Panc1 (cell line): ENCODE measurements around the gene F3. TPM values are rescaled to one million over a fixed set of nuclear protein-coding genes. Genes with fewer than 3 reads are reported as not detected.

Source experiments
- ATAC-seq: fragments of 200-7000 bp; cut with Tn5 transposase; 2 replicates; pipeline ENCODE4 v1.9.1; 2020; ENCODE audit warnings: mild to moderate bottlenecking, moderate library complexity
- BruUV-seq: library from RNA; stranded (reverse); fragments of 400-500 nt; replicated peaks from 2 replicates; lab custom pipeline; 2021; lab: Mats Ljungman, UMichigan
- CTCF ChIA-PET: fragments of 300-600 bp; sonication (Branson Sonifier 250); formaldehyde crosslinking; loops from one replicate; lab custom pipeline; 2022; ENCODE audit warnings: antibody characterized with exemption; lab: Charles Lee
- POLR2A ChIA-PET: fragments of 300-600 bp; sonication (Branson Sonifier 250); formaldehyde crosslinking; loops from one replicate; lab custom pipeline; 2022; ENCODE audit warnings: antibody characterized with exemption; lab: Charles Lee
- DNase-seq: peaks from one replicate; pipeline ENCODE4 v3.0.0-alpha.2; 2010; ENCODE audit warnings: low read depth, low spot score
- H3K27ac ChIP-seq: 2 replicates; pipeline ENCODE4 v1.5.1; 2011; ENCODE audit warnings: mild to moderate bottlenecking, low read length, inconsistent platforms
- H3K27me3 ChIP-seq: fragments of 200-500 bp; sonication (Bioruptor generic); 2 replicates; pipeline ENCODE4 v1.6.0; 2014; ENCODE audit warnings: low read length, inconsistent platforms; ENCODE audit not compliant: control insufficient read depth, insufficient read depth
- H3K36me3 ChIP-seq: fragments of 200-500 bp; sonication (Bioruptor generic); 2 replicates; pipeline ENCODE4 v1.5.1; 2014; ENCODE audit warnings: inconsistent platforms, mild to moderate bottlenecking, low read length, moderate library complexity; ENCODE audit not compliant: control insufficient read depth, insufficient read depth
- H3K4me1 ChIP-seq: 2 replicates; pipeline ENCODE4 v1.5.1; 2011; ENCODE audit warnings: inconsistent platforms, mild to moderate bottlenecking, low read length, moderate library complexity; ENCODE audit not compliant: control insufficient read depth, insufficient read depth
- H3K4me3 ChIP-seq, 2 experiments: 2 replicates each; pipeline ENCODE4 v1.5.1; 2011 to 2012; ENCODE audit warnings: low read depth in 2 of 2, low read length in 2 of 2, mild to moderate bottlenecking in 2 of 2, inconsistent platforms in 1 of 2, moderate library complexity in 1 of 2
- H3K9me3 ChIP-seq: fragments of 200-500 bp; sonication (Bioruptor generic); 2 replicates; pipeline ENCODE4 v1.5.1; 2014; ENCODE audit warnings: low read depth, mild to moderate bottlenecking, inconsistent platforms, low read length, moderate library complexity; ENCODE audit not compliant: control insufficient read depth, insufficient read depth
- POLR2AphosphoS5 ChIP-seq: IDR thresholded peaks from 2 replicates; pipeline ENCODE4 v1.6.1; 2012; ENCODE audit warnings: mild to moderate bottlenecking, low read depth, low read length, moderate library complexity
- SIN3A ChIP-seq: IDR thresholded peaks from 2 replicates; pipeline ENCODE4 v1.6.1; 2012; ENCODE audit warnings: low read depth, mild to moderate bottlenecking, low read length, moderate library complexity, borderline replicate concordance; ENCODE audit not compliant: insufficient read depth
- TCF7L2 ChIP-seq: IDR thresholded peaks from 2 replicates; pipeline ENCODE4 v1.6.1; 2011; ENCODE audit warnings: mild to moderate bottlenecking, low read depth, low read length, inconsistent platforms
- in situ Hi-C: cut with HindIII; loops from 2 replicates; pipeline ENCODE4 v1.10.0; 2016; ENCODE audit warnings: low sequenced_read_pairs, low pct_unique_long_range_greater_than_20kb
- intact Hi-C: fragments of 100-400 bp; cut with micrococcal nuclease; formaldehyde crosslinking; loops from one replicate; pipeline ENCODE4 v1.10.0; 2022; ENCODE audit not compliant: unreplicated experiment
- total RNA-seq: library from RNA; stranded (reverse); gene quantifications from one replicate; pipeline ENCODE4 v1.2.1, GENCODE V29; 2021; ENCODE audit not compliant: unreplicated experiment
- TF ChIP-seq, protein P1 (sequence below): fragments of 450-650 bp; IDR thresholded peaks from 2 replicates; pipeline ENCODE4 v1.5.1; 2017; ENCODE audit warnings: mild to moderate bottlenecking
- TF ChIP-seq, protein P2 (sequence below), 2 experiments: IDR thresholded peaks; 2 replicates each; pipeline ENCODE4 v1.6.1; 2011 to 2012; ENCODE audit warnings: low read depth in 2 of 2, control low read depth in 1 of 2, low read length in 1 of 2, mild to moderate bottlenecking in 1 of 2, moderate library complexity in 1 of 2; ENCODE audit not compliant: insufficient read depth in 1 of 2

F3 gene
- total RNA-seq, 1 experiment from 2014 or later, result 2.6 TPM

DNA sequence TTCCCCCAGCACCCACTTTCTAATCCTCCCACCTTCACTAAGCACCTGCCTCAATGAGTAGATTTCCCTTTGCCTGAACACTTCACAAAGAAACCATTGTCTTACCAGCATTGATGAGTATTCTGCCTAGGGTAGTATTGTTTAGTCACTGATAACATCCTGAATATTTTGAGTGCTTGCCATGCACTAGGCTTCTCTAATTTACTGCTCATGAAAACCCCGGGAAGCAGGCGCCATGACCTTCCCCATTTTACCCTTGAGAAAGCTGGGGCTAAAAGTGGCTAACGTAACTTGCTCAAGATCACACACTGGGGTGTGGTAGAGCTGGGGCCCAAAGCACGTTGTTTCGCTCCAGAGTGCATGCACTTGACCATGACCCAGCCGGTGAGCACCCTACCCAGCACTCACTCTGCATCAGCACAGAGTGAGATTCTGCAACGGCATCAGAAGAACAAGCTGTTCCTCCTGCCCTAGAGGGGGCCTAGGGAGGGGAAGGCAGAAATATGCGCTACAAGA lies 10.6 kb upstream of the F3 start:
- intact Hi-C loops (no loop called here), in situ Hi-C loops (no loop called here)
- CTCF ChIA-PET, result interaction anchor here (0.6 kb wide), 1 partner anchor 504 kb away, joined by 7 read pairs; no protein-coding TSS in a partner anchor
- DNase-seq (no peak), ATAC-seq (no peak; the same call in 1 of the 2 replicates)
- BruUV-seq, result no TSS peak
- POLR2A ChIA-PET, result no interaction called here
- H3K36me3 ChIP-seq, result no peaks in the 10 kb centered on the region
- H3K9me3 ChIP-seq, result no peaks in the 10 kb centered on the region
- H3K4me1 ChIP-seq, result no peaks in the 10 kb centered on the region
- no peak overlapping the region for H3K27ac ChIP-seq
- no peak overlapping the region for H3K4me3 ChIP-seq
- TF ChIP-seq, protein P1, sequence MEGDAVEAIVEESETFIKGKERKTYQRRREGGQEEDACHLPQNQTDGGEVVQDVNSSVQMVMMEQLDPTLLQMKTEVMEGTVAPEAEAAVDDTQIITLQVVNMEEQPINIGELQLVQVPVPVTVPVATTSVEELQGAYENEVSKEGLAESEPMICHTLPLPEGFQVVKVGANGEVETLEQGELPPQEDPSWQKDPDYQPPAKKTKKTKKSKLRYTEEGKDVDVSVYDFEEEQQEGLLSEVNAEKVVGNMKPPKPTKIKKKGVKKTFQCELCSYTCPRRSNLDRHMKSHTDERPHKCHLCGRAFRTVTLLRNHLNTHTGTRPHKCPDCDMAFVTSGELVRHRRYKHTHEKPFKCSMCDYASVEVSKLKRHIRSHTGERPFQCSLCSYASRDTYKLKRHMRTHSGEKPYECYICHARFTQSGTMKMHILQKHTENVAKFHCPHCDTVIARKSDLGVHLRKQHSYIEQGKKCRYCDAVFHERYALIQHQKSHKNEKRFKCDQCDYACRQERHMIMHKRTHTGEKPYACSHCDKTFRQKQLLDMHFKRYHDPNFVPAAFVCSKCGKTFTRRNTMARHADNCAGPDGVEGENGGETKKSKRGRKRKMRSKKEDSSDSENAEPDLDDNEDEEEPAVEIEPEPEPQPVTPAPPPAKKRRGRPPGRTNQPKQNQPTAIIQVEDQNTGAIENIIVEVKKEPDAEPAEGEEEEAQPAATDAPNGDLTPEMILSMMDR, result no peak
- TF ChIP-seq, protein P2, sequence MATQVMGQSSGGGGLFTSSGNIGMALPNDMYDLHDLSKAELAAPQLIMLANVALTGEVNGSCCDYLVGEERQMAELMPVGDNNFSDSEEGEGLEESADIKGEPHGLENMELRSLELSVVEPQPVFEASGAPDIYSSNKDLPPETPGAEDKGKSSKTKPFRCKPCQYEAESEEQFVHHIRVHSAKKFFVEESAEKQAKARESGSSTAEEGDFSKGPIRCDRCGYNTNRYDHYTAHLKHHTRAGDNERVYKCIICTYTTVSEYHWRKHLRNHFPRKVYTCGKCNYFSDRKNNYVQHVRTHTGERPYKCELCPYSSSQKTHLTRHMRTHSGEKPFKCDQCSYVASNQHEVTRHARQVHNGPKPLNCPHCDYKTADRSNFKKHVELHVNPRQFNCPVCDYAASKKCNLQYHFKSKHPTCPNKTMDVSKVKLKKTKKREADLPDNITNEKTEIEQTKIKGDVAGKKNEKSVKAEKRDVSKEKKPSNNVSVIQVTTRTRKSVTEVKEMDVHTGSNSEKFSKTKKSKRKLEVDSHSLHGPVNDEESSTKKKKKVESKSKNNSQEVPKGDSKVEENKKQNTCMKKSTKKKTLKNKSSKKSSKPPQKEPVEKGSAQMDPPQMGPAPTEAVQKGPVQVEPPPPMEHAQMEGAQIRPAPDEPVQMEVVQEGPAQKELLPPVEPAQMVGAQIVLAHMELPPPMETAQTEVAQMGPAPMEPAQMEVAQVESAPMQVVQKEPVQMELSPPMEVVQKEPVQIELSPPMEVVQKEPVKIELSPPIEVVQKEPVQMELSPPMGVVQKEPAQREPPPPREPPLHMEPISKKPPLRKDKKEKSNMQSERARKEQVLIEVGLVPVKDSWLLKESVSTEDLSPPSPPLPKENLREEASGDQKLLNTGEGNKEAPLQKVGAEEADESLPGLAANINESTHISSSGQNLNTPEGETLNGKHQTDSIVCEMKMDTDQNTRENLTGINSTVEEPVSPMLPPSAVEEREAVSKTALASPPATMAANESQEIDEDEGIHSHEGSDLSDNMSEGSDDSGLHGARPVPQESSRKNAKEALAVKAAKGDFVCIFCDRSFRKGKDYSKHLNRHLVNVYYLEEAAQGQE (IDR thresholded peaks at IDR 0.05; ENCODE audit: insufficient read depth in 1 of 2, low read depth in 2 of 2, low read length in 1 of 2), result no peak
- TF ChIP-seq POLR2AphosphoS5 (no peak), TCF7L2 (no peak), SIN3A (no peak)
- no peaks in the 10 kb centered on the region for H3K27me3 ChIP-seq

DNA sequence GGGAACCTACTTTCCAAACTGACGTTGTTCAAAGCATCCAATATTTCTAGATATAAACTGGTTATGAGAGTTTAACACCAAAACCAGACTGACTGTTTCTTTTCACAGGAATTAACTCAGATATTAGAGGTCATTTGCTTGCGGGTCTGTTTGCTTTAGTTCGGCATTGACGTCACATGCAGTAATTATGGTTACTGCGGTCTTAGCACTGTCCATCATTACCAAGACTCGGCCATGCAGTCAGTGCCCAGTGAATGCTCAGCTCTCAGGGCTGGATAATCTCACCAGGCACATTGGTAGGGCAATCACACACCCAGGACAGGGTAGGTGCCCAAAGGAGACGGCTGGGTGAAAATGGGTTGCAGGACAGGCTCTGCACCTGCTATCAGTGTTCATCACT lies 9.9 kb upstream of the F3 start:
- no peaks in the 10 kb centered on the region for H3K36me3 ChIP-seq
- no peak for TF ChIP-seq TCF7L2
- TF ChIP-seq SIN3A, result no peak
- no peak for TF ChIP-seq POLR2AphosphoS5
- TF ChIP-seq, protein P2 (IDR thresholded peaks at IDR 0.05; ENCODE audit: insufficient read depth in 1 of 2, low read depth in 2 of 2, low read length in 1 of 2), result no peak
- TF ChIP-seq, protein P1, result no peak
- no peaks in the 10 kb centered on the region for H3K27me3 ChIP-seq
- H3K27ac ChIP-seq, result no peak overlapping the region
- no peak for ATAC-seq
- no peaks in the 10 kb centered on the region for H3K4me1 ChIP-seq
- intact Hi-C loops (no loop called here), in situ Hi-C loops (no loop called here)
- no peak overlapping the region for H3K4me3 ChIP-seq
- CTCF ChIA-PET, result no interaction called here
- H3K9me3 ChIP-seq, result no peaks in the 10 kb centered on the region
- BruUV-seq, result no TSS peak
- POLR2A ChIA-PET, result interaction anchor here (0.6 kb wide), 1 partner anchor 282 kb away, joined by 4 read pairs; no protein-coding TSS in a partner anchor
- DNase-seq, result no peak
